AG04449 (cell line): ENCODE data around the gene BARX1.

ENCODE experiments used
- CTCF ChIA-PET: fragments of 350-600 bp; formaldehyde crosslinking; extraction: SDS; loops from one replicate; lab custom pipeline; 2021; ENCODE audit warnings: antibody characterized with exemption; lab: Yijun Ruan, JAX
- POLR2A ChIA-PET: fragments of 400-600, 350-600 bp; formaldehyde crosslinking; extraction: SDS; loops from one replicate; lab custom pipeline; 2020; ENCODE audit warnings: antibody characterized with exemption, inconsistent platforms; lab: Yijun Ruan, JAX
- DNase-seq: peaks from one replicate; pipeline ENCODE4 v3.0.0-alpha.2; 2010; ENCODE audit warnings: low read depth, low spot score
- H3K4me3 ChIP-seq: 2 replicates; pipeline ENCODE4 v1.5.1; 2011; ENCODE audit warnings: low read depth, mild to moderate bottlenecking, control low read depth, low read length
- CTCF ChIP-seq: IDR thresholded peaks from one replicate; pipeline ENCODE4 v1.5.1; 2011; ENCODE audit warnings: mild to moderate bottlenecking, moderate library complexity, low read length, control low read depth, inconsistent platforms; ENCODE audit not compliant: insufficient read depth; ENCODE audit errors: missing control alignments

BARX1 gene

DNA sequence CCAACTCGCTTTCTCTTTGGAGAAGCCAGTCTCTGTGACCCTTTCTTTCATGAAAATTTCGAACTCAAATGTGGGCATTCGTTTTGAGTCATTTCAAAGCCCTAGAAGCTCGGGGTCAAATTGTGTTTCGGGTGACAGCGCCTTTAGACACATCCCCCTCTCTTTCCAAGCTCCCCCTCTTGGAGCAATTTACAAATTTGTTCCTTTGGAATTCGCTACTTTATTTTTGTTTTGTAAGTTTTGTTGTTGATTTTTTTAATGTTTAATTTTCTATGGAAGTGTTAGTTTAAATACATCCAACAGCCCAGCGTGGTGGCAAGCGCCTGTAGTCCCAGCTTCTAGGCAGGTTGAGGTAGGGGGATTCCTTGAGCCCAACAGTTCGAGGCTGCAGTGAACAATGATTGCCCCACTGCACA, 4.6 kb upstream of the BARX1 start:
- CTCF ChIA-PET = interaction anchor here (9.6 kb wide), 1 partner anchor 277 kb away, joined by 142 read pairs; no protein-coding TSS in a partner anchor
- H3K4me3 ChIP-seq = no peak overlapping the region
- DNase-seq = no peak
- POLR2A ChIA-PET = no interaction called here
- TF ChIP-seq CTCF = no peak

DNA sequence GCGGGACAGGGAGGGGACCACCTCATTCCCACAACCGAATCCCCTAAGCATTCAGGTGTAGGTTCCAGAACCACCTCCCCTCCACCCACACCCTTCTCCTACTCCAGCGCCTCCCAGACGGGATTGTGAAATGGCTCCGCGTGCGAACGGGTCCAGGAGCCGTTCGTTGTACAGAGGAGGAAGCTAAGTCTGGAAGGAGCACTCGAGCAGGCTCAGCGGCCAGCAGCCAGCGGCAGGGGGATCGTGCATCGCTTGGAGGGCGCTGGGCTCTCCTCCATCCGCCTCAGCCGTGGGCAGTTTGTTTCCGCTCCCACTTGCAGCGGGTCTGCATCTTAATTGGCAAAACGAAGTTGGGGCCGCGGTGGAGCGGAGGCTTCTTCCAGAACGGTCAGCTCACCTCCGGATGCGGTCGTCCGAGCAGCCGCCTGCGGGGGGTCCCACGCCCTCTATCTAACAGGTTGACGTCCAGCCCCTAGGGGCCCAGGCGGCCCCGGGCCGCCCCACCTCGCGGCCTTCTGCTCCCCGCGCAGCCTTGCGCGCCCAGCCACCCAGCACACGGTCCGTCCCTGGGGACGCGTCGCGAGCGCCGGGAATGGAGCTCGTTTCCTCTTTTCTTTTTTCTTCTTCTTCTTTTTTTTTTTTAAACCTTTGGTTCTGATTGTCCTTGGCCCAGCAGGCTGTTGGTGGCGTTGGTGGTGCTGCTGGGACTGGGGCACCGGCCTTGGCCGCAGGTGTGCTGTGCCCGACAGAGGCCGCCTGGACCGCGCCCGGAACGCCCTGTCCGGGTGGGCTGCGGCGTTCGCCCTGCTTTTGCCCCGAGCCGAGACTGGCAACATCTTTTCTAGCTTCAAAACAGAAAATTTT, 3.9 kb upstream of the BARX1 start:
- ChIA-PET POLR2A (no interaction called here), CTCF (interaction anchor here (9.6 kb wide), 1 partner anchor 276 kb away, joined by 142 read pairs; no protein-coding TSS in a partner anchor)
- no peak for TF ChIP-seq CTCF
- no peak overlapping the region for H3K4me3 ChIP-seq
- no peak for DNase-seq

DNA sequence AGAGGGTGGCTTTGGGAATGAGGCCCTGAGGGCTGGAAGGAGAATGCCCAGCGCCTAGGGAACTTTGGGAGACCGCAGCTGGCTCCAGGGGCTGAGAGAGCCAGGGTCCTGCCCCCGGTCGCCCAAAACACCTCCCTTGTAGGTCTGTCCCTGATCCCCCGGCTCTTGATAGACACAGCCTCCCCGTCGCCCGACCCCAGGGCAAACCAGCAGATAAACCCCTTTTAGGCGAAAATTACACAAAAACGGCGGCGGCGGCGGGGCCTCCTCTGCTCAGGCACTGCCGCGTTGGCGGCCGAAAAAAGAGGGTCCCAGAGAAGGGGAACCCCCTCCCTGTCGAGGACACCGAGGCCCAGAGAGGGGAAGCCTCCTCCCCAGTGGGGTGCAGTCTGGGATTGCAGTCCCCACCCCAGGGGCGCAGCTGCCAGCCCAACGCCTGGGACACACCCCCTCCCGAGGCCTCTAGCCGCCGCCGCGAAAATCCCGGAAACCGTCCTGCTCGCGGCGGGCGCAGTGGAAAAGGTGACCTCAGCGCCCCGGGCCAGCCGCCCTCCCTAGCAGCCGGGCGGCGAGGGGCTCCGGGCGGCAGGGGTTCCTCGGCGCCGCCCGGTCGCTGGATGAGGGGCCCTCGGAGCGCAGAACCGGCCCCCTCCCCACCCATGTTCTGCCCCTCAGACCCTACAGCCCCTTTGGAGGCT, 3.1 kb upstream of the BARX1 start:
- no peak for TF ChIP-seq CTCF
- no peak for DNase-seq
- ChIA-PET CTCF (interaction anchor here (9.6 kb wide), 1 partner anchor 276 kb away, joined by 142 read pairs; no protein-coding TSS in a partner anchor), POLR2A (no interaction called here)
- H3K4me3 ChIP-seq = no peak overlapping the region

GRCh38 chr9:93955981-93956784, 1.0 kb upstream of the BARX1 start:
- no peak for TF ChIP-seq CTCF
- POLR2A ChIA-PET = no interaction called here
- no peak for DNase-seq
- CTCF ChIA-PET = interaction anchor here (9.6 kb wide), 1 partner anchor 274 kb away, joined by 142 read pairs; no protein-coding TSS in a partner anchor
- no peak overlapping the region for H3K4me3 ChIP-seq

- no peak for DNase-seq
- H3K4me3 ChIP-seq = no peak overlapping the region
- ChIA-PET POLR2A (no interaction called here), CTCF (no interaction called here)
- no peak for TF ChIP-seq CTCF
Observed at GRCh38 chr9:93954434-93955061, 607 bp downstream of the BARX1 start.
